Measurements from ENCODE around the gene EIF3L.

DNA sequence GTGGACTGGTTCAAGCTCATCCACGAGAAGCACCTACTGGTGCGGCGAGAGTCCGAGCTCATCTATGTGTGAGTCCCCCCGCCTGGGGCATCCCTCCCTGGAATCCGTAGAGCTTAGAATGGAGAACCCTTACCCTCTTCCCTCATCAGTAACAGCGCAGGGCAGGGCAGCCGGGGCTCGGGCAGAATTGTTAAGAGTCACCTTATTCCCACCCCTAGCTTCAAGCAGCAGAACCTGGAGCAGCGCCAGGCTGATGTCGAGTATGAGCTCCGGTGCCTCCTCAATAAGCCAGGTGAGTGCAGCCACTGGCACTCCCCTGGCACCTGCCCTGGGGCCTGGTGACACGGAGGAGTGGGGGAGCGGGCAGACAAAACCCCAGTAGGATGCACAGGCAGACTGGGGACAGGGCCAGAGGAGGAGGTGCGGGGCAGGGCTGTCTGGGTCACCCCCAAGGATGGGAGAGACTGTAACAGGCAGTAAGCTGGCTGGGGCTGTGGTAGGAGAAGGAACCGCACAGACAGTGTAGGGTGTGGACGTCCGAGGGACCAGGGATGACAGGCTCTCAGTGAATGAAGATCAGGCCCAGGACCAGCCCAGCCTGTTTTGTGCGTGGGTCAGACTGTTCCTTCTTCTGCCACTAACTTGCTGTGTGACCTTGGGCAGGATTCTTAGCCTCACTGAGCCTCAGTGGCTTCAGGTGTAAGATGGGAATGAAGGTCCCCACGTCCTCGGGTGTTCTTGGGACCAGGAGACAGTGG, 83.8 kb downstream of the EIF3L start:
- TF ChIP-seq ZNF121 (CRISPR knock-in tag; conservative IDR thresholded peaks at IDR 0.05) = no peak
- no peak for TF ChIP-seq MYC (IDR thresholded peaks at IDR 0.05; ENCODE audit: low read depth, low read length)
- no peak for TF ChIP-seq MYC (CRISPR knock-in tag; IDR thresholded peaks at IDR 0.05; ENCODE audit: borderline replicate concordance, low read depth)
- TF ChIP-seq CBX2 (IDR thresholded peaks at IDR 0.05; ENCODE audit: insufficient read depth, low read length, poor library complexity, severe bottlenecking) = no peak

Measured in K562 (cell line).